Retina (tissue), 1 donor: ENCODE data around the gene LETMD1.

Experiments used
- DNase-seq: peaks from one replicate; pipeline ENCODE4 v3.0.0-alpha.2; 2016

The LETMD1 gene

DNA sequence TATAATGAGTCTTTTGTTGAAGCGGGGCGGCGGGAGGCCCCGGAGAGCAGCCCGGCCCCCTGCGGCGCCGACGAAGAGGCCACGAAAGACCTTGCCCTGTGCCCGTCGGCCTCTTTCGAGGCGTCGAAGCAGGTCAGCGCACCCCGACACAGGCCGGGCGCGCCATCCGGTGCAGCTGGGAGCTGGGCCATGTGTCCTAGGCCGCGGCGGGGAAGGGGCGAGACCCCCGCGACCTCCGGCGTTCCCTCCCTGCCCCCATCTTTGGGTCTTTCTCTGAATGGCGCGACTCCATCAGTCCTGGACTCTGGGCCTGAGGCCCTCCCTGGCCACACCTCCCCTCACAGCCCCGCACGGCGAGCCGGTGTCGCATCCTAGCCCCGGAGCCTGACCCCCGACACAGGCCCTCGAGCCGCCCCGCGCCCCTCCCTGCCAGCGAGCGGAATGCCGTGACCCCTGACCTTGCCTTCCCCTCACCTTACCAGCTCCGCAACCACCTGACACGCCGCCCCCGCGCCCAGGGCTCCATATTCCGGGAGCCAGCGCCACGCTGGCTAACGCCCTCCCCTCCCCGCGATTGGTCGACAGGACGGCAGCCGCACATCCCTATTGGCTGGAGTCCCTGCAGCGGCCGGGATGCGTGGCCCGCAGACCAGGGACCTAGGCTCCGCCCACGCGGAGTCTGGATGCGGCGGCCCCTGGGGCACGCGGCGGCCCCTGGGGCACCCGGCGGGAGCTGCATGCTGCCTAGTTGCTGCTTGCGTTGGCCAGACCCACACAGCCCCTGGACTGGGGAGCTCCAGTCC is 22.1 kb upstream of the LETMD1 start, which contains the start of gene SLC11A2:
TSS of gene SLC11A2 (minus strand) at position 549 of the 803 bp plus-strand sequence. CDS start 15,656 bp downstream, outside the sequence.
- DNase-seq, result peak; percentile 96

DNA sequence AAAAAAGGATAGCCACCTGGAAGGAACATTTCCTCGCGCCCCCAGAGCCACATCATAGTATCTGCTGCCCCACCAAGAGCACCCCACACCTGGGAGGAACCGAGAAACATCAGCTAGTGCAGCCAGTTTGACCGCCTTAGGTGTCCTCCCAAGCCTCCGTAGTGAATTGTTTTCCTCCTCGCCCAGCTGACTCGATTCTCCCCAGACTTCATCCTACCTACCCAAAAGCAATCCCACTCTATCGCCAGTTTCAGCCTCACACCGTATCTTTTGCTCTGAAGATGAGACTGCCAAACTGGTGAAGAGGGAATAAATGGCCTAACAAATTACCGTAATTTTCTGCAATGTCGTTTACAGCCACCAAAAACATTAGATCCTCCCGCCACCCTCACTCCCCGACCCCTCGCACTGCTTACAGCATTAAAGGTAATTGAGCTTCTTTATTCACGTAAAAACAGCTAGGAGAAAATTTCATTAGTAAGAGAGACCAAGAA is 20.7 kb upstream of the LETMD1 start:
- no peak for DNase-seq

DNA sequence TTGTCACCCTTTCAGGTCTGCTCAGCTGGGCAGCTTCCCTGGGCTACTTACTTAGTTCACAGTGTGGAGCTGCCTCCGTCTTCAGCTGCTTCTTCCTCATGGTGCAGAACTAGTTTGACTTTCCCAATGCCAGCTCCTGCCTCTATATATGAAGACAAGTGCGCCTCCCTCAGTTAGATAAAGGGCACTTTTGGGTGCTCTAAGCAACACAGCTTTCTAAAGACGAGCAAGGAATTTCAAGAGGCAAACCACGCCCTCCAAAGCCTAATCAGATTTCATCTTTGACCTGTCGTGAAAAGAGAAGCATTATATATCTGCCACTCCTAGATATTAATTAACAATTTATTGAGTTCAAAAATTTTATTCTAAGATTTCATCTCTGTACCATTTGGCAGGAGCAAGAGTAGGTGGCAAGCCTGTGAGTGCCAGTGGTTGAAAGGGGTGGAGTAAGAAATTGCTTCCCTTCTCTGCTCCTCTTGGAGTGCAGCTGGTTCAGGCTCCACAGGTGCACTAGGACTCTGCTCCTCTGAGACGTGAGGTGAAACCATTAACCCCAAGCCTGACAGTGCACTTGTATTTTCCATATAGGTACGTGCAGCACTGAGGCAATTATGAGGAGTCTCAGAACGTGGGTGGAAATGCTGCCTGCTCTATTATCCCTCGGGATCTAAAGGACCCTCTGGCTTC is 19.9 kb upstream of the LETMD1 start:
- peak; percentile 31 for DNase-seq

DNA sequence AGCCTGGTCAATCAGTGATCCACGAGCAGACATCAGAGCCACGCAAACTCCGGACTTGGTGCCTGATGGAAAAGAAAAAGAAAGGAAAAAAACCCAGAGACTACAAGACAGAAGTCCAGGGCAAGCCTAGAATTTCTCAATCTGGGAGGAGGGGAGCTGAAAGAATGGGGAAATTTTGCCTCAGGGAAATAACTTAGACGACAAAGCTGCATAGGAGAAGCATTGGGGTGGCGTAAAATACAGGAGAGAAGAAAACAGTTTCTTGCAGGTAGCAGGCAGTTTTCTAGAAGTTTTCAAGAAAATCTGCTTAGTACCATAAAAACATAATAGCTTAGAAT is 19.3 kb upstream of the LETMD1 start:
- no peak for DNase-seq

DNA sequence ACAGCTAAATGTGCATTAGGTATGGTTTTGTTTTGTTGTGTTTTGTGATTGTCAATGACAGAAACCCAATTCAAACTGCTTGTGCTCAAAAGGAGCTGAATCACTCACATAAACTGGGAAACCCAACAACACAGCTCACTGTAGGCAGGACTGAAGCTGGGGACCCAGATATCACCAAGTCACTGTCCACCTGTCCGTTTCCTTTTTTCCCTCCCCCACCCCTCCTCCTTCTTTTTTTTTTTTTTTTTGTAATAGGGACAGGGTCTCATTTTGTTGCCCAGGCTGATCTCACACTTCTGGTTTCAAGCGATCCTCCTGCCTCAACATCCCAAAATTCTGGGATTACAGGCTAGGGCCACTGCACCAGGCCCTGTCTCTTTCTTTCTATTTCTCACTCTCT is 15.1 kb upstream of the LETMD1 start:
- no peak for DNase-seq

DNA sequence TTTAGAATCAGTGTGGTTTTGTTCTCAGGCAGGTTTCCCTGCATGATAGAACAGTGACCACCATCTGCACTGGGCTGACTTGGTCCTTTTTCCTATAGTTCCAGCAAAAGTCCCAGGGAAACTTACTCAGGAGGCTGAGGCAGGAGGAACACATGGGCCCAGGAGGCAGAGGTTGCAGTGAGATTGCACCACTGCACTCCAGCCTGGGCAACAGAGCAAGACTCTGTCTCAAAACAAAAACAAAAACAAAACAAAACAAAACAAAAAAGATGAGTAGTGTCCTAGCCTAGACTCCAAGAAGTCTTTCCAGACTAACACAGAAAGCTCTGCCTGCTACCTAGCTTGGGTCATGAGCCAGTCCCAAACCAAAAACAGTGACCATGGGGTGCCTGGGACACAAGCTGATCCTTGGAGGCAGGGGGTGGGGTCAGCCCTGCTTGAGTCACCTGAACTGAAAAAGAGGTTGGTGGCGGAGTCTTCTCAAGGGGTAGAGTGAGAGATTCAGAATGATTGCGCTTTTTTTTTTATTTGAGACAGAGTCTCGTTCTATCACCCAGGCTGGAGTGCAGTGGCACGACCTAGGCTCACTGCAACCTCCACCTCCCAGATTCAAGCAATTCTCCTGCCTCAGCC is 14.6 kb upstream of the LETMD1 start:
- DNase-seq, result no peak

DNA sequence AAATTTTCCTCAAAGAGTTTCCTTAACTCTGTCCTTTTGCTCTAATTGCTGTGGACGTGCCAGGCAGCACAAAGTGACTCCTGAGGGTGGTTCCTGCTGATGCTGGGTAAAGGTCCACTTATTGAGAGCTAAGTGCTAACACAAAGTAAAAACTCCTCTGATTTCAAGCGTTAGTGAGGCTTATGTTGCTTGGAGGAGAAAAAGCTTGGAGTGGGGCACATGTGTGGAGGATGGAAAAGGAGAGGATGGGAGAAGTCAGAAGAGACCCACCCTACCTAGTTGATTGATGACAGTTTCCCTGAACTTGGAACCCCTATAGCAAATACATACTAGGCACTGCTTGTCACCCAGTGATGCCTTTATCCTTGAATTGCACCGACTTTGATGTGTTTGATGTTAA is 11.8 kb upstream of the LETMD1 start:
- DNase-seq, result no peak

DNA sequence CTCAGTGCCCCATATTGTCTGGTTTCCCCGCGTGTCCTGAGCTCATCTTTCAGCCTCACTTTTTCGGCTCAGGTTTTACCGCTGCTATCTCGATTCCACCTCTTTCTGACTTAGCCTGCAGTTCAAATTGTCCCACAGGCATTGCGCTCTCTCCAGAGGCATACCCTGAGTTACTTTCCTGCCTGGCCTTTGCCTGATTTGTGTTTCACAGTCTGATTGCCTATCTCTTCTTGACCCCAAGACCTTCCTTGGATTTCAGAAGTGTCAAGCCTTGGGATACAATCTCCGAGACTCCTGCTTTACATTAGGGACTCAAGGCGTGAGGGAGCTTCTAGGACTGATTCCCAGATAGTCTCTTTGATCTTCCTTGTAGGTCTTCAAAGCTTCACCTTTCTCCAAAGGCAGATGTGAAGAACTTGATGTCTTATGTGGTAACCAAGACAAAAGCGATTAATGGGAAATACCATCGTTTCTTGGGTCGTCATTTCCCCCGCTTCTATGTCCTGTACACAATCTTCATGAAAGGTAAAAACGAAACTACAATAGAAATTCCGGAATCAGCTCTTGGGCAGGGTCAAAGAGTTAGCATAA is 629 bp downstream of the LETMD1 start:
- no peak for DNase-seq

DNA sequence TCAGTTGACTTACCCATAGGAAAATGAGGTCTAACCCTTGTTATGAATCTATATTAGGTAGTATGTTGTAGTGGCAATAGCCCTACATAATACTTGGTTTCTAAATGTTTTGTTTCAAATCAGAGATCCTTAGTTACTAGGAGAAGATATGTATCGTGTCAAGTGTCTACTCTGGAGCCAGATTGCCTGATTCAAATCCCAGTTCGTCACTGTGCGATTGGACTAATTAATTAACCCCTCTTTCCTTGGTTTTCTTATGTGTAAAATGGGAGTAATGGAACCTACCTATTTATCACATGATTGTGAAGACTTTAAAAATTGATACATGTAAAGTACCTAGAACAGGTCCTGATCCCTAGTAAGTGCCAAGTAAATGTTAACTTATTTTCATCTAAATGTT is 1.4 kb downstream of the LETMD1 start:
- no peak for DNase-seq

DNA sequence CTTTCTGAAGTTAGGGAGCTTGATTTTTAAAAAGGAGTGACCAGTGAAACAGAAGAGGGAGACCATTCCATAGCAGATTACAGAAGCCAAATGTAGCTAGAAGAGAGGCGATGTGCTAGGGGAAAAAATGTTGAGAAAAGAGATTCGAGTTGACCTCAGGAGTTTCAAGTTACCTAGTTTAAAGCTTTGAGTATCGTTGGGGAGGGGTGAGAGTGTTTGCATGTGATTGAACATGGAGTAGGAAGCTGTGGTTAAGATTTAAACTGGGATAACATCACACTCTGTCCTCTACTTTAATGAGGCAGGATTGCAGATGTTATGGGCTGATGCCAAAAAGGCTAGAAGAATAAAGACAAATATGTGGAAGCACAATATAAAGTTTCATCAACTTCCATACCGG is 3.7 kb downstream of the LETMD1 start:
- DNase-seq, result no peak

DNA sequence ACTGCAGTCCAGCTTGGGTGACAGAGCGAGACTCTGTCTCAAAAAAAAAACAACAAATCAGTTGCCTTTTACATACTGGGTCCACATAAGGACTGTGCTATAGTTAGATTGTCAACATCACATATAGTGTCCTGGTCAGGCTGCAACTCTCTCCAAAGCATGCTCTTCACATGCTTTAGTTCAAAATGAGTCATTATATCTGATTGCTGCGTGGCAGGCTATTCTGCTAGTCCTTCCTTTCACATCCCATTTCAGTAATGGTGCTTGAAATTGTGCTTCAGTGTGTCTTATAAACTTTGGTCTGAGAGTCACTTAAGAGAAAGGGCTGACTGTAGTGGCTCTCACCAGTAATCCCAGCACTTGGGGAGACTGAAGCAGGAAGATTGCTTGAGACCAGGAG is 6.9 kb downstream of the LETMD1 start:
- DNase-seq, result no peak

DNA sequence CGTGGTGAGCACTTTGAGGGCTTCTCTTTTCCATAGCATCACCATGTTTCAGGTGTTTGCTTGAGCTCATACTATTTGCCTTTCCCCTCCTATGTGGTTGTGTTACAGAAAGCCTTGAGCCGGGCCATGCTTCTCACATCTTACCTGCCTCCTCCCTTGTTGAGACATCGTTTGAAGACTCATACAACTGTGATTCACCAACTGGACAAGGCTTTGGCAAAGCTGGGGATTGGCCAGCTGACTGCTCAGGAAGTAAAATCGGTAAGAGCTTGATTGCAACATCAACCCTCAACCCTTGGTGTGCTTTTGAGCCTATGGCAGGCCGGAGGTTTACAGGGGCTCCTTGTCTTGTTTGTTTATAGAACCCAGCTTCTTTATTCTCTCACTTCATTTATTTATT is 8.1 kb downstream of the LETMD1 start:
- DNase-seq, result no peak

DNA sequence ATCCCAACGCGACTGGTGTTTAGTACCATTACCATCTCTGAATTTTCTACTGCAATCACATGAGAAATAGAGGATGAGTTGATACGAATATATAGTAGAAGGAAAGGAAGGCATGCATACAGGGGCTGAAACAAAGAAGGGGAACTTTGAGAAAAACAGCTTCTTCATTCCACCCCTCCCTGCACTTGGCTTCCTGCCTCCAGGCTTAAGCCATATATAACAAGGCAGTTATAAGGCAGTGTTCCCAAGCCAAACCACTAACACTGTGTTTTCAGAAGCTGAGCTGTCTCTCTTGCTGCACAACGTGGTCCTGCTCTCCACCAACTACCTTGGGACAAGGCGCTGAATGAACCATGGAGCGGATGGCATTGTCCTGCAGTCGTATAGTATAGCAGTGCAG is 11.0 kb downstream of the LETMD1 start:
- DNase-seq, result no peak

DNA sequence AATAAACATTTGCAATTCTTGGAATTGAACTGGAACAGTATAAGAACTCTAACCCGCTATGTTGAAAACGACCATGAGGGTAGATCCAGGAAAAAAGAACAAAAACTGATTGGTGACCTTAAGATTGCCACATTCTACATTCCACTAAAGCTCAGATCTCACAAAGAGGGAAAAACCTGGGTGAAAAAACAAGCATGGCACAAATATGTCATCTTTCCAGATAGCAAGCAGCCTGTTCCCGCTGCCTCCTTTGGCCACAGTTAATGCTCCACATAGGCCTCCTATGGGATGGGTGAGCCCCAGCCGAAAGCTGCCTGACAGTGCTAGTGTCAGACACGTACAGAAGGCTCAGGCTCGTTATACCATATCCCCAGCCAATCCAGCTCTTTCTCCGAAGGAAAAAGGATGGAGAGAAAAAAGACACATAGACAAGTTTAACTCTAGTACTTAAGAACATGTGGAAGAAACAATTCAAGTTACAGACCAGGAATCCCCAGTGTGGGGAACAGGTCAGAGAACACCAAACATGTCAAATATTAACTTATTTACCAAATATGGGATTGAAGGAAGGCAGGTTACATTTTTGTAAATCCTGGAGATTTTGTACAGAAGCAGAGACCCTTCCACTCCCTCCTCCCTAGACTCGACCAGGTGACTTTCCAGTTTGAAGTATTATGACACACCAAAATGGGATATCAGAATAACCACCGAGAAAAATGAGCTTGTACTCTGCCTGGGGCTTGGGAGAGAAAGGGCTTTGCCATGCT is 14.7 kb downstream of the LETMD1 start:
- DNase-seq, result no peak

DNA sequence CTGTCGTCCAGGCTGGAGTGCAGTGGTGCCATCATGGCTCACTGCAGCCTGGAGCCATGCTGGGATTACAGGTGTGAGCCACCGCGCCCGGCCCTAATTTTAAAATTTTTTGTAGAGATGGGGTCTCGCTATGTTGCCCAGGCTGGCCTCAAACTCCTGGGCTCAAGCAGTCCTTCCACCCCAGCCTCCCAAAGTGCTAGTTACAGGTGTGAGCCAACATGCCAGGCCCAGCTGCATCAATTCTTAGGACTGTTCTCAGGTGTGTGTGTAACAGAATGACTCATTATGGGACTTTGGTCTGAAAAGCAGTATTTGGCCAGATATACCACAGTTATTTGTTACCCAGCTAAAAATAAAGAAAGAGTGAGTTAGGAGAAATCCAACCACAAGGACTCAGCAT is 17.4 kb downstream of the LETMD1 start:
- no peak for DNase-seq

DNA sequence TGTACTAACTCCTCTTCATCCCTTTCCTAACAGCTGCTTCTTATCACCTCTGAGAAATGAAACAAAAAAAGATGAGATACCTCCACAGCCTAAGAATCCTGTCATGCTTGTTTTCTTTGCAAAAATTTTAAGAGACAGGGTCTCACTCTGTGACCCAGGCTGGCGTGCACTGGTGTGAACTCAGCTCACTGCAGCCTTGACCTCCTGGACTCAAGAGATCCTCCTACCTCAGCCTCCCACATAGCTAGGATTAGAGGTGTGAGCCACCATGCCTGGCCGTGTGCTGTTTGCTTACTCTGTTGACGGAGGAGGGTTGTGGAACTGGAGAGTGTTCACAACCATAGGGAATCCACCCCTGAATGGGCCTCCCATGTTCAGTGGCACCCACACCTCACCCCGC is 19.1 kb downstream of the LETMD1 start:
- DNase-seq, result no peak

DNA sequence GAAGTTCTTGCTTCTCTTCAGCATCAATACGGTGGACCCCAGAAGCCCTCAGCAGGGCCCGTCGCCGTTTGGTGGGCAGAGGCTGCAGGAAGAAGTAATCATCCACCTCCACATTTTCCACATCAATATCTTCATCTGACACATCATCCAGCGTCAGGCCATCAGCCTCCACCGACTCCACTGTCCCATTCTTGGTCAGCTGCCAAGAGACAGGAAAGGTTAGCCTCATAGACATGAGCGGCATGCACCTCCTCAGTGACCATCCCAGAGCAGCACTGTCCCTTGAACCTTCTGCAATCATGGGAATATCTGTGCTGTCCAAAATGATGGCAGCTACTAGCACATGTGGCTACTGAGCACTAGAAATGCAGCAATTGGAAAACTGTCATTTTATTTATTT is 19.6 kb downstream of the LETMD1 start:
- no peak for DNase-seq

DNA sequence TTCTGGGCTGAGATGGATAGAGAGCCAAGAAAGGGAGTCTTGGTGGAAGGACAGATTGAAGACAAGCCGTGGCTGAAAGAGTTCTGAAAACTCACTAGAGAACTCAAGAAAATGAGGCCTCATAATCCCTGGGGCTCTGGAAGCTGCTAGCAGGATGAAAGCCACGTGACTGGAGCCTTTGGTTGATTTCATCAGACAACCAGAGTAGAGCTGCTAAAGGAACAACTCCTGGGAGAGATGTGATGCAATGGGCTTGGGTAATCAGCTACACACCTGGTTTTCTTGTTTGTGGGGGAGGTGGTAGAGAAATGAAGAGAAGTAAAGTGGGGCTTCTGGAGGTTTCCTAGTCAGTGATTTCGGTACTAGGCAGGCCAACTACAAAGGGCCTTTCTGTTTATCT is 21.9 kb downstream of the LETMD1 start:
- peak; percentile 8 for DNase-seq

DNA sequence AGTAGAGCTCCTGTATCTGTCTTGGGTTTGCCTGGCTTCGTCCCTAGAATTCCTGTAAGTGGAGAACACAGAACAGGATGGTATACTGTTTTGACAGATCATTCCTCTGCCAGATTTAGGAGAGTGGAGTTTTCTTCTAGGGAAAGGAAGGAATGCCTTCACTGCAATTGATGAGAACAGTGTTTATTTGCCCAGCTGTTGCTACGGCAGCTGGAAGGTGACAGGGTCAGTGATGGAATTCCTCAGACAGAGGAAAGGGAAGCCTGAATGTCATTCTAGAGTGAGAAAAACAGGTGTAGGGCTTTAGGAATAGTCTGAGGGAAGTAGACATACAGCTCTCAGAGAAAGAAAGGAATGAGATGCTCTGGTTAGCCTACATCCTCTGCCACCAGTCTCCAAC is 23.5 kb downstream of the LETMD1 start:
- no peak for DNase-seq

DNA sequence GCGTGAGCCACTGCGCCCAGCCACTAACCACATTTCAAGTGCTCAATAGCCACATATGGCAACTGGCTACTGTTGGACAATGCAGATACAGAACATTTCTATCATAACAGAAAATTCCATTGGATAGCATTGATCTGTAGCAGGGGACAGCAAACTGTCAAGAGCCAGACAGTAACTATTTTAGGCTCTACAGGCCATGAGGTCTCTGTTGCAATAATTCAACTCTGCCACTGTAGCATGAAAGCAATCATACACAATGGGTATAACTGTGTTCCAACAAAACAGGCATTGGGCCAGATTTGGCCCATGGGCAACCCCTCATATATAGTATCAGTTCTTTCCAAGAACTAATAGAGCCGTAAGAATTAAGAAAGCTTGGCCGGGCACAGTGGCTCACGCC is 27.3 kb downstream of the LETMD1 start:
- DNase-seq, result no peak

DNA sequence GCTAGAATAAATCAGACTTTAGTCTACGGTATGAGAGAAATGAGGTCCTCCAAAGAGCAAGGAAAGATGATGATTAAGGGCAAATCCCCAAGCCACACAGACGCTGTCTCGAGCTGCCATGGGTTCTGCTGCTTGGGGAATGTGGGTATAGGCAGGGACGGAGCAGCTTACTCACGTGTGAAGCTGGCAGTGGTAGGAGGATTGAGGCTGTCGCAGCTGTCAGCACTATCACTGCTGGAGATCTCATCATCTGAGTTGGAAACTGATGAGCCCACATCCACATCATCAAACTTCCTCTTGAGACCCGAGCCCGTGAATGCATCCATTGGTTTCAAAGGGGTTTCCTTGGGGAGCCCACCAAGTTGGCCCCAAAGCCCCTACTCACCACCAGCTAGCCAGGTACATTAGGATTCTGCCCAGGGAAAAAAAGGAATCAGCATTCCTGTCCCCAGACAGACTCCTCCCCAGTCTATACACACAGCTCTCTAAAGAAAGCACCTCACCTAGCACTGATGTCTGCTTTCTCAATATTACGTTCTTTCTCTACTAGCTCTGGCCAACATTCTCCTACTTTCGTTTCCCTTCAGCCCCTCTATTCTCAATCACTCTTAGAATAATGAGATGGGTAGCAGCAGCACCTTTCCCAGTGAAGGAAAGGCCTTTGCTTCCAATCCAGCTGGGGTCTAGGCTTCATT is 28.3 kb downstream of the LETMD1 start:
- DNase-seq, result peak; percentile 7

DNA sequence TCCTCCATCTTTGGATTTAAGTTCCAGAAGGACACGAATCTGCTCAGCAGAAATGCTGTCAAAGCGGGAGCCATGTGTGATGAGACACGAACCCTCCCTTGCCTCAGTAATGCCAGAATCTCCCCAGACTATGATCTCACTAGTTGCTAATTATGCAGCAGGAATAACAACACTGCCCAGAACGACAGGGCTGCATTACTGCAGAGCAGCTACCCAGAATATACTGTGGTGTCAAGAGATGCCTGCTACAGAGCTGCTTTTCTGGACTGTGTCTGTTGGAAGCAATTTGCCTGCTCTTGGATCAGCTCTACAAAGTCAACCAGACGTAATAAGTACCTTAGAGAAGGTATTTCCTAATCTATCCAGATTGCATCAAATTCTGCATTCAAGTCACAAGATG is 29.8 kb downstream of the LETMD1 start:
- no peak for DNase-seq
